ENCODE measurements around the gene IL25.
"Not testable (repeated sequence)": the region's sequence is repeated elsewhere in the genome, so short reads cannot be mapped to it uniquely, and the experiment has no call there.

The IL25 gene

DNA sequence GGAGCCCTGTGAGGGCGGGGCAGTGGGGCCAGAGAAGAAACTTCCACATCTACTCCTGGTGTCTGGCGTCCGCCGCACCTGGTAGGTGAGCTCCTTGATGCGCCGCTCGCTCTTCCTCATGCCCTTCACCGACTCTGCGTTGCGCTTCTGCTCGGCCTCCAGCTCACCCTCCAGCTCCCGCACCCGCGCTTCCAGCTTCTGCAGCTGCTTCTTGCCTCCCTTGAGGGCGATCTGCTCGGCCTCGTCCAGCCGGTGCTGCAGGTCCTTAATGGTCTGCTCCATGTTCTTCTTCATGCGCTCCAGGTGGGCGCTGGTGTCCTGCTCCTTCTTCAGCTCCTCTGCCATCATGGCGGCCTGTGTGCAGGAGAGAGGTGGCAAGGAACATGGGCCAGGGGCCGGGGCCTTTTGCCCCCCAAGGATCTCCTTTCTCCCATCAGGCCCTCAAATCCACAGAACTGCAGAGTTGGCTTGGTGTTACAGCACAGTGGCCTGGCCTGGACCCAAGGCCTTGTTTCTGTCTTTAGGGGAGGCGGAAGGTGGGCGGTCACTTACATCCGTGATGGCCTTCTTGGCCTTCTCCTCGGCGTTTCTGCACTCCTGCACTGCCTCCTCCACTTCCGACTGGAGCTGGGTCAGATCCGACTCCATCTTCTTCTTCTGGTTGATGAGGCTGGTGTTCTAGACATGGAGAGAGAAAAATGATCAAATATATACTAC is 11.9 kb downstream of the IL25 start:
- H3K4me3 ChIP-seq (replicated peaks in 1 of 2; ENCODE audit: low read depth in 2 of 2, low read length in 2 of 2), result no peak overlapping the region
- no peak for DNase-seq (ENCODE audit: low read depth in 2 of 2)
- TF ChIP-seq, protein P1, sequence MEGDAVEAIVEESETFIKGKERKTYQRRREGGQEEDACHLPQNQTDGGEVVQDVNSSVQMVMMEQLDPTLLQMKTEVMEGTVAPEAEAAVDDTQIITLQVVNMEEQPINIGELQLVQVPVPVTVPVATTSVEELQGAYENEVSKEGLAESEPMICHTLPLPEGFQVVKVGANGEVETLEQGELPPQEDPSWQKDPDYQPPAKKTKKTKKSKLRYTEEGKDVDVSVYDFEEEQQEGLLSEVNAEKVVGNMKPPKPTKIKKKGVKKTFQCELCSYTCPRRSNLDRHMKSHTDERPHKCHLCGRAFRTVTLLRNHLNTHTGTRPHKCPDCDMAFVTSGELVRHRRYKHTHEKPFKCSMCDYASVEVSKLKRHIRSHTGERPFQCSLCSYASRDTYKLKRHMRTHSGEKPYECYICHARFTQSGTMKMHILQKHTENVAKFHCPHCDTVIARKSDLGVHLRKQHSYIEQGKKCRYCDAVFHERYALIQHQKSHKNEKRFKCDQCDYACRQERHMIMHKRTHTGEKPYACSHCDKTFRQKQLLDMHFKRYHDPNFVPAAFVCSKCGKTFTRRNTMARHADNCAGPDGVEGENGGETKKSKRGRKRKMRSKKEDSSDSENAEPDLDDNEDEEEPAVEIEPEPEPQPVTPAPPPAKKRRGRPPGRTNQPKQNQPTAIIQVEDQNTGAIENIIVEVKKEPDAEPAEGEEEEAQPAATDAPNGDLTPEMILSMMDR (IDR thresholded peaks at IDR 0.05; ENCODE audit: low read depth, low read length), result no peak

DNA sequence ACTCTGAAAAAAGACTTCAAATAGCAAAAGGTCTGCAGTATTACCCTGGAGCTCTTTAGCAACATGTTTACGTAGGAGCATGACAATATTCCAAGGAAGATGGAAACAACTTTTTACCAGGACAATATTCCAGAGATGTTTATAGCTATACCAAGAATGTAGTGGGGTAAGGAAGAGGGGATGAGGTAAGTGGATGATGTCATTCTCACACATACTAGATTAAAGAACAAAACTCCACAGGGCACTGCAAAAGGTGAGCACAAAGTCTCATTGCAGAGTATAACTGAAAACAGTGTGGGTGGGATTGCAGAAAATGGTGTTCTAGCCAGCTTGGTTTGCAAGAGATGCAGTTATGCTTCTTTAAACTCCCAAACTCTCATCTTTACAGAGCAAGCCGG is 12.6 kb downstream of the IL25 start:
- H3K4me3 ChIP-seq (replicated peaks in 1 of 2; ENCODE audit: low read depth in 2 of 2, low read length in 2 of 2), result no peak overlapping the region
- TF ChIP-seq, protein P1 (IDR thresholded peaks at IDR 0.05; ENCODE audit: low read depth, low read length), result no peak
- no peak for DNase-seq (ENCODE audit: low read depth in 2 of 2)

DNA sequence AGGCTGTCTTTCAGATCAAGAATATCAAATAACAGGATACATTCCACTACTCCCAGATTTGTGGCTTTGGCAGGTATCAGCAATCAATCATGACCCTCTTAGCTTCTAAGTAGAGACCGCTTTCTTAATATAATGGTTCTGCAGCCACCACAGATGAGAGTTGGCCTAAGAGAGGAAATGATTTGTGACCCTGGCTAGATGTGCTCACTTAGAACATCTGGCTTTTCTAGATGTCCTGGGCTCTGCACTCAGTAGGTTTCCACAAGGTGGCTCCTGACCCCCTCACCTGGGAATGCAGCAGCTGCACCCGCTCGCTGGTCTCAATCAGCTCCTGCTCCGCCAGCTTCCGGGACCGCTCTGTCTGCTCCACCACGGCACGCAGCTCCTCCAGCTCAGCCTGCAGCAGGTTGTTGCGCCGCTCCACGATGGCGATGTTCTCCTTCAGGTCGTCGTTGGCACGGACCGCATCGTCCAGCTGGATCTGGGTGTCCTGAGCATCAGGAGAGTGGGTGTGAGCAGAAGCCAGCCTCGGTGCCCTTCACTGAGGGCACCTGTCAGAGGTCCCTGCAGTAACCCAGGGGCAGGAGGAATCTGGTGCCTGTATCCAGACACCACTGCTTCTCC is 13.1 kb downstream of the IL25 start:
- no peak overlapping the region for H3K4me3 ChIP-seq (replicated peaks in 1 of 2; ENCODE audit: low read depth in 2 of 2, low read length in 2 of 2)
- TF ChIP-seq, protein P1 (IDR thresholded peaks at IDR 0.05; ENCODE audit: low read depth, low read length), result no peak
- DNase-seq (ENCODE audit: low read depth in 2 of 2), result no peak

- not testable (repeated sequence) for DNase-seq (ENCODE audit: low read depth in 2 of 2); H3K4me3 ChIP-seq (replicated peaks in 1 of 2; ENCODE audit: low read depth in 2 of 2, low read length in 2 of 2)
These were observed 13.7 kb downstream of the IL25 start for GRCh38 chr14:23386266-23386657.

- no peak for DNase-seq (ENCODE audit: low read depth in 2 of 2)
- TF ChIP-seq, protein P1 (IDR thresholded peaks at IDR 0.05; ENCODE audit: low read depth, low read length), result no peak
- no peak overlapping the region for H3K4me3 ChIP-seq (replicated peaks in 1 of 2; ENCODE audit: low read depth in 2 of 2, low read length in 2 of 2)
These were observed 14.4 kb downstream of the IL25 start for GRCh38 chr14:23386999-23387398.

GRCh38 chr14:23387916-23388882 is 15.6 kb downstream of the IL25 start:
- DNase-seq (ENCODE audit: low read depth in 2 of 2), result no peak
- H3K4me3 ChIP-seq (replicated peaks in 1 of 2; ENCODE audit: low read depth in 2 of 2, low read length in 2 of 2), result no peak overlapping the region
- TF ChIP-seq, protein P1 (IDR thresholded peaks at IDR 0.05; ENCODE audit: low read depth, low read length), result no peak

DNA sequence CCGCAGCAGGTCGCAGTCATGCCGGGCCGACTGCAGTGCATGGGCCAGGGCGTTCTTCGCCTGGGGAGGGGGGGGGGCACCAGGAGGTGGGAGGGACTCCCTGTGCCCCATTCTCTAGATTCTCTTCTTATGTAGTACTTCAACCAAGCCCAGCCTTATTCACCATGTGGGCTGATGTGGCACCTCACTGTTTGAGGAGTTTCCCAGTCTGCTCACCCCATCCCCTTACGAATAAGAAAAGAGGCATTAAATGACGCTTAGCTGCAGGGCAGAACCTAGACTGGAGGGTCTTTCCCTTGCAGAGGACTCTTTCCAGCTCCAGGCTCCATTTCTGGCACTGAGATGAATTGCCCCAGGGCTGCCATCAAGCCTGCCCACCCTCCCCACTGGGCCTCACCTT is 16.4 kb downstream of the IL25 start:
- no peak for DNase-seq (ENCODE audit: low read depth in 2 of 2)
- TF ChIP-seq, protein P1 (IDR thresholded peaks at IDR 0.05; ENCODE audit: low read depth, low read length), result no peak
- H3K4me3 ChIP-seq (replicated peaks in 1 of 2; ENCODE audit: low read depth in 2 of 2, low read length in 2 of 2), result no peak overlapping the region
